H9 (cell line): ENCODE data around the gene NRP2. TPM values are rescaled to one million over a fixed set of nuclear protein-coding genes. Genes with fewer than 3 reads are reported as not detected.

Experiments
- DNase-seq: peaks from one replicate; pipeline ENCODE4 v3.0.0-alpha.2; 2017
- H2AFZ ChIP-seq: one replicate; pipeline ENCODE4 v1.6.1; 2013; ENCODE audit warnings: mild to moderate bottlenecking, low read length, control low read depth, moderate library complexity
- H2AK5ac ChIP-seq: 2 replicates; pipeline ENCODE4 v1.6.1; 2013; ENCODE audit warnings: low read length, control low read depth, mixed read lengths; ENCODE audit not compliant: insufficient read length
- H2BK120ac ChIP-seq: one replicate; pipeline ENCODE4 v1.6.1; 2013; ENCODE audit warnings: low read depth, mild to moderate bottlenecking, low read length, control low read depth, inconsistent platforms; ENCODE audit not compliant: poor library complexity, severe bottlenecking
- H2BK12ac ChIP-seq: 2 replicates; pipeline ENCODE4 v1.6.1; 2013; ENCODE audit warnings: low read length, control low read depth, mixed read lengths, low read depth; ENCODE audit not compliant: insufficient read length
- H2BK15ac ChIP-seq: 2 replicates; pipeline ENCODE4 v1.6.1; 2013; ENCODE audit warnings: low read depth, low read length, control low read depth
- H2BK20ac ChIP-seq: one replicate; pipeline ENCODE4 v1.6.1; 2013; ENCODE audit warnings: low read depth, mild to moderate bottlenecking, low read length, control low read depth, inconsistent platforms; ENCODE audit not compliant: poor library complexity, severe bottlenecking
- H2BK5ac ChIP-seq: 2 replicates; pipeline ENCODE4 v1.6.1; 2013; ENCODE audit warnings: low read length, control low read depth, mixed read lengths; ENCODE audit not compliant: insufficient read length
- H3K14ac ChIP-seq: 2 replicates; pipeline ENCODE4 v1.6.1; 2013; ENCODE audit warnings: low read length, control low read depth; ENCODE audit not compliant: insufficient read depth
- H3K18ac ChIP-seq: 2 replicates; pipeline ENCODE4 v1.6.1; 2013; ENCODE audit warnings: low read depth, mild to moderate bottlenecking, mixed read lengths, low read length, control low read depth; ENCODE audit not compliant: insufficient read length
- H3K23ac ChIP-seq: 2 replicates; pipeline ENCODE4 v1.6.1; 2013; ENCODE audit warnings: low read length, control low read depth, mixed read lengths, low read depth; ENCODE audit not compliant: insufficient read length
- H3K23me2 ChIP-seq: 2 replicates; pipeline ENCODE4 v1.6.1; 2013; ENCODE audit warnings: low read depth, mild to moderate bottlenecking, mixed read lengths, low read length, control low read depth; ENCODE audit not compliant: insufficient read length, poor library complexity, severe bottlenecking
- H3K27ac ChIP-seq: 2 replicates; pipeline ENCODE4 v1.5.1; 2013; ENCODE audit warnings: low read length, control low read depth, mixed read lengths, low read depth; ENCODE audit not compliant: insufficient read length
- H3K27me3 ChIP-seq: 2 replicates; pipeline ENCODE4 v1.6.1; 2013; ENCODE audit warnings: low read length, control low read depth, inconsistent platforms; ENCODE audit not compliant: insufficient read depth
- H3K4ac ChIP-seq: 2 replicates; pipeline ENCODE4 v1.6.1; 2013; ENCODE audit warnings: low read depth, mild to moderate bottlenecking, control low read depth, inconsistent platforms, low read length, moderate library complexity
- H3K4me1 ChIP-seq: 2 replicates; pipeline ENCODE4 v1.6.1; 2013; ENCODE audit warnings: low read length, control low read depth, inconsistent platforms; ENCODE audit not compliant: insufficient read depth
- H3K4me2 ChIP-seq: 2 replicates; pipeline ENCODE4 v1.6.1; 2013; ENCODE audit warnings: low read length, control low read depth, mixed read lengths; ENCODE audit not compliant: insufficient read length, insufficient read depth
- H3K56ac ChIP-seq: 2 replicates; pipeline ENCODE4 v1.6.1; 2013; ENCODE audit warnings: low read depth, mild to moderate bottlenecking, mixed read lengths, low read length, control low read depth; ENCODE audit not compliant: insufficient read length
- H3K79me1 ChIP-seq: 2 replicates; pipeline ENCODE4 v1.6.1; 2013; ENCODE audit warnings: low read depth, mild to moderate bottlenecking, moderate library complexity, low read length, control low read depth, inconsistent platforms; ENCODE audit not compliant: insufficient read depth, poor library complexity, severe bottlenecking
- H3K79me2 ChIP-seq: 2 replicates; pipeline ENCODE4 v1.6.1; 2013; ENCODE audit warnings: low read length, control low read depth, inconsistent platforms; ENCODE audit not compliant: insufficient read depth
- H3K9ac ChIP-seq: 2 replicates; pipeline ENCODE4 v1.6.1; 2013; ENCODE audit warnings: low read length, control low read depth, mixed read lengths; ENCODE audit not compliant: insufficient read length; ENCODE audit errors: extremely low read depth
- H3K9me3 ChIP-seq: one replicate; pipeline ENCODE4 v1.6.1; 2013; ENCODE audit warnings: low read depth, low read length, inconsistent platforms; ENCODE audit not compliant: control insufficient read depth
- H3T11ph ChIP-seq: one replicate; pipeline ENCODE4 v1.6.1; 2013; ENCODE audit warnings: mild to moderate bottlenecking, low read length, control low read depth, inconsistent platforms
- H4K20me1 ChIP-seq: one replicate; pipeline ENCODE4 v1.6.1; 2013; ENCODE audit not compliant: control insufficient read depth, insufficient read length, insufficient read depth
- H4K5ac ChIP-seq: 2 replicates; pipeline ENCODE4 v1.6.1; 2013; ENCODE audit warnings: low read depth, mild to moderate bottlenecking, mixed read lengths, low read length, control low read depth; ENCODE audit not compliant: insufficient read length
- H4K8ac ChIP-seq: replicated peaks from 2 replicates; pipeline ENCODE4 v1.6.1; 2013; ENCODE audit warnings: low read length, control low read depth, mixed read lengths, low read depth; ENCODE audit not compliant: insufficient read length
- H4K91ac ChIP-seq: 2 replicates; pipeline ENCODE4 v1.6.1; 2013; ENCODE audit warnings: low read depth, mild to moderate bottlenecking, moderate library complexity, mixed read lengths, low read length, control low read depth; ENCODE audit not compliant: insufficient read length
- H3K27ac Mint-ChIP-seq, 3 experiments: 2 replicates in 2 of 3; 3 replicates in 1 of 3; pipeline ENCODE4 v1.8.0; 2020 to 2021; ENCODE audit warnings: mixed read lengths in 3 of 3, mild to moderate bottlenecking in 1 of 3, moderate library complexity in 1 of 3
- H3K27me3 Mint-ChIP-seq: 2 replicates; pipeline ENCODE4 v1.8.0; 2021; ENCODE audit warnings: low read depth, mild to moderate bottlenecking, moderate library complexity, mixed read lengths
- H3K36me3 Mint-ChIP-seq, 3 experiments: 2 replicates in 2 of 3; 3 replicates in 1 of 3; pipeline ENCODE4 v1.8.0; 2020 to 2021; ENCODE audit warnings: low read depth in 3 of 3, mixed read lengths in 3 of 3; ENCODE audit not compliant: insufficient read depth in 1 of 3
- H3K4me1 Mint-ChIP-seq, 2 experiments: 2 replicates each; pipeline ENCODE4 v1.8.0; 2020; ENCODE audit warnings: mixed read lengths in 2 of 2
- H3K4me3 Mint-ChIP-seq, 2 experiments: 2 replicates in 1 of 2; 3 replicates in 1 of 2; pipeline ENCODE4 v1.8.0; 2020 to 2021; ENCODE audit warnings: mild to moderate bottlenecking in 2 of 2, mixed read lengths in 2 of 2, moderate library complexity in 1 of 2
- H3K9me3 Mint-ChIP-seq, 2 experiments: 2 replicates in 1 of 2; 3 replicates in 1 of 2; pipeline ENCODE4 v1.8.0; 2020; ENCODE audit warnings: mild to moderate bottlenecking in 2 of 2, mixed read lengths in 2 of 2, moderate library complexity in 1 of 2
- WGBS: extraction: QIAGEN DNeasy Blood & Tissue Kit; methylation state at CpG from one replicate; pipeline ENCODE4 v1.1.7; 2013; ENCODE audit warnings: missing lambda C conversion rate, low lambda C conversion rate, mixed read lengths; ENCODE audit not compliant: insufficient read length; ENCODE audit errors: extremely low coverage; 5-methylcytosine and 5-hydroxymethylcytosine counted together
- total RNA-seq: library from RNA; stranded (reverse); gene quantifications from 2 replicates; pipeline ENCODE4 v1.2.1, GENCODE V29; 2021
- TF ChIP-seq, protein P1 (sequence below): fragments of 200-600 bp; sonication (generic); conservative IDR thresholded peaks from 3 replicates; pipeline ENCODE4 v1.8.0; 2021; ENCODE audit warnings: antibody characterized with exemption, mild to moderate bottlenecking

Gene NRP2
- total RNA-seq, 1 experiment from 2014 or later = 19.7 TPM

DNA sequence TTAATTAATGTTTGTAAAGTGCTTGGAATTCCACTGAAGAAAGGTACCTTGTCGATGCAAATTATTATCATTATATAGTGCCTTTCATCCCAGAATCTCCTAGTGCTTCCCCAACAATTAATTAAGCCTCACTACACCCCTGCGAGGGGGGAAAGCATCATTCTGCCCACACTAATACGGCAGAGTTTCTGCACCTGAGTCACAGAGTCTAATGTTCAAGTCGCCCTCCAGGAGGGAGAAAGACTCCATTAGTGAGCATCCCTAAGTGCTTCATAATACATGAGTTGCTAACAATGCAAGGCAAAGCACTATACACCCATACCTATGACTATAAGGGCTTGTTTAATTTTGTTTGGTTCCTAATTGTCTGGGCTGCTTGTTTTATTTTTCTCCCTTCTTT, 25.4 kb upstream of the NRP2 start:
- Histone ChIP-seq H4K8ac (no peak overlapping the region), H3K4me2 (no peak overlapping the region), H2BK120ac (no peak overlapping the region), H3K27me3 (no peaks in the 10 kb centered on the region), H3K4ac (no peak overlapping the region), H3K27ac (no peak overlapping the region), H3K79me1 (no peaks in the 10 kb centered on the region), H3K9me3 (no peaks in the 10 kb centered on the region), H3K4me1 (no peaks in the 10 kb centered on the region), H3K9ac (no peak overlapping the region), H3K14ac (no peak overlapping the region), H3K18ac (no peak overlapping the region), H3K56ac (no peak overlapping the region), H2BK5ac (no peak overlapping the region), H4K5ac (no peak overlapping the region), H2BK12ac (no peak overlapping the region), H3T11ph (no peak overlapping the region), H4K20me1 (no peaks in the 10 kb centered on the region), H2AK5ac (no peak overlapping the region), H2AFZ (no peak overlapping the region), H2BK15ac (no peak overlapping the region), H2BK20ac (no peak overlapping the region), H4K91ac (no peak overlapping the region), H3K23me2 (no peaks in the 10 kb centered on the region), H3K79me2 (no peaks in the 10 kb centered on the region), H3K23ac (no peak overlapping the region)
- H3K9me3 Mint-ChIP-seq = no peaks in the 10 kb centered on the region
- DNase-seq = no peak
- H3K36me3 Mint-ChIP-seq = no peaks in the 10 kb centered on the region
- no CpG with 5 or more reads among the region's 4 CpGs for WGBS
- no peak overlapping the region for H3K4me3 Mint-ChIP-seq
- TF ChIP-seq, protein P1, sequence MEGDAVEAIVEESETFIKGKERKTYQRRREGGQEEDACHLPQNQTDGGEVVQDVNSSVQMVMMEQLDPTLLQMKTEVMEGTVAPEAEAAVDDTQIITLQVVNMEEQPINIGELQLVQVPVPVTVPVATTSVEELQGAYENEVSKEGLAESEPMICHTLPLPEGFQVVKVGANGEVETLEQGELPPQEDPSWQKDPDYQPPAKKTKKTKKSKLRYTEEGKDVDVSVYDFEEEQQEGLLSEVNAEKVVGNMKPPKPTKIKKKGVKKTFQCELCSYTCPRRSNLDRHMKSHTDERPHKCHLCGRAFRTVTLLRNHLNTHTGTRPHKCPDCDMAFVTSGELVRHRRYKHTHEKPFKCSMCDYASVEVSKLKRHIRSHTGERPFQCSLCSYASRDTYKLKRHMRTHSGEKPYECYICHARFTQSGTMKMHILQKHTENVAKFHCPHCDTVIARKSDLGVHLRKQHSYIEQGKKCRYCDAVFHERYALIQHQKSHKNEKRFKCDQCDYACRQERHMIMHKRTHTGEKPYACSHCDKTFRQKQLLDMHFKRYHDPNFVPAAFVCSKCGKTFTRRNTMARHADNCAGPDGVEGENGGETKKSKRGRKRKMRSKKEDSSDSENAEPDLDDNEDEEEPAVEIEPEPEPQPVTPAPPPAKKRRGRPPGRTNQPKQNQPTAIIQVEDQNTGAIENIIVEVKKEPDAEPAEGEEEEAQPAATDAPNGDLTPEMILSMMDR = no peak
- no peak overlapping the region for H3K27ac Mint-ChIP-seq
- H3K27me3 Mint-ChIP-seq = peaks cover 4% of the 10 kb centered on the region; the same call in 1 of the 2 replicates
- H3K4me1 Mint-ChIP-seq = peaks cover 5 to 16% of the 10 kb centered on the region in 2 experiments
